ENCODE results near the gene C8A. TPM values are rescaled to one million over a fixed set of nuclear protein-coding genes. Genes with fewer than 3 reads are reported as not detected.

Gene C8A
- total and polyA plus RNA-seq, 2 of the 13 experiments (the other 11 are each of a cell fraction or from before 2014, with no cell fraction given) = 10.5 to 15.0 TPM

DNA sequence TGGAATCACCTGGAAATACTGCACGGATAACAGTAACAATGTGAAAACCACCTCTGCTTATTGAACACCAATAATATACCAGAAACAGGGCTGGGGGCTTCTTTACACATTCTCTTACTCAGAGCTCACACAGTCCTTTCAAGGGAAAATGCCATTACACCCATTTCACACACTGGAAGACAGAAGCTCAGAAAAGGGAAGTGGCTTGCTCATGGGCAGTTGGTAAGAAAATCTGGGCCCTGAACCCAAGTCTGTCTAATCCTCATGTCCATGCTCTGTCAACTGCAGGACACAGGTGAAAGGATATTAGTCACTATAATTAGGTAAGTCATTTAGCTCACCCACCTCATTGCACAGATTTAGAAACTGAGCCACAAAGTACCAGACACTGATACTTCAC lies 18.6 kb downstream of the C8A start:
- no TSS peak for BruUV-seq (replicated peaks)
- Histone ChIP-seq H3K36me3 (replicated peaks in 1 of 2; ENCODE audit: control insufficient read depth in 1 of 2, insufficient read depth in 2 of 2, low read length in 2 of 2) (no peaks in the 10 kb centered on the region; a peak in 2 of 5 replicates), H2AFZ (ENCODE audit: low read length) (no peak overlapping the region), H3K4me2 (ENCODE audit: low read depth, low read length) (no peak overlapping the region), H3K9ac (ENCODE audit: insufficient read depth, low read depth, low read length) (no peak overlapping the region), H3K4me3 (replicated peaks in 1 of 3; ENCODE audit: insufficient read depth in 1 of 3, low read depth in 2 of 3, low read length in 3 of 3) (no peak overlapping the region), H3K4me1 (ENCODE audit: insufficient read depth, low read length) (peaks cover 9% of the 10 kb centered on the region), H3K27me3 (ENCODE audit: control insufficient read depth in 1 of 2, insufficient read depth in 2 of 2, low read length in 2 of 2) (no peaks in the 10 kb centered on the region), H3K79me2 (ENCODE audit: insufficient read depth, low read length) (no peaks in the 10 kb centered on the region), H3K27ac (ENCODE audit: extremely low read length, insufficient read depth, low read length) (no peak overlapping the region), H4K20me1 (ENCODE audit: insufficient read depth, low read length) (no peaks in the 10 kb centered on the region), H3K9me3 (ENCODE audit: low read length) (no peaks in the 10 kb centered on the region)
- DNase-seq (ENCODE audit: low spot score) (no peak), ATAC-seq (no peak), FAIRE-seq (no peak)
- ChIA-PET POLR2A (no interaction called here), CTCF (ENCODE audit: low intra/inter-chr PET ratio, low total read pairs) (no interaction called here)
- intact Hi-C loops (cut with micrococcal nuclease; ENCODE audit: unreplicated experiment) = no loop called here
- WGBS (ENCODE audit: low lambda C conversion rate) = 93% methylated on average over 1 of the region's 1 CpG
- in situ Hi-C loops (cut with HindIII; ENCODE audit: extremely low pct_ligation_motif_present, low pct_unique_long_range_greater_than_20kb) = no loop called here
- TF ChIP-seq, protein P1, sequence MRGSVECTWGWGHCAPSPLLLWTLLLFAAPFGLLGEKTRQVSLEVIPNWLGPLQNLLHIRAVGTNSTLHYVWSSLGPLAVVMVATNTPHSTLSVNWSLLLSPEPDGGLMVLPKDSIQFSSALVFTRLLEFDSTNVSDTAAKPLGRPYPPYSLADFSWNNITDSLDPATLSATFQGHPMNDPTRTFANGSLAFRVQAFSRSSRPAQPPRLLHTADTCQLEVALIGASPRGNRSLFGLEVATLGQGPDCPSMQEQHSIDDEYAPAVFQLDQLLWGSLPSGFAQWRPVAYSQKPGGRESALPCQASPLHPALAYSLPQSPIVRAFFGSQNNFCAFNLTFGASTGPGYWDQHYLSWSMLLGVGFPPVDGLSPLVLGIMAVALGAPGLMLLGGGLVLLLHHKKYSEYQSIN (CRISPR knock-in tag; IDR thresholded peaks at IDR 0.05; ENCODE audit: borderline replicate concordance) = no peak
- TF ChIP-seq, protein P2, sequence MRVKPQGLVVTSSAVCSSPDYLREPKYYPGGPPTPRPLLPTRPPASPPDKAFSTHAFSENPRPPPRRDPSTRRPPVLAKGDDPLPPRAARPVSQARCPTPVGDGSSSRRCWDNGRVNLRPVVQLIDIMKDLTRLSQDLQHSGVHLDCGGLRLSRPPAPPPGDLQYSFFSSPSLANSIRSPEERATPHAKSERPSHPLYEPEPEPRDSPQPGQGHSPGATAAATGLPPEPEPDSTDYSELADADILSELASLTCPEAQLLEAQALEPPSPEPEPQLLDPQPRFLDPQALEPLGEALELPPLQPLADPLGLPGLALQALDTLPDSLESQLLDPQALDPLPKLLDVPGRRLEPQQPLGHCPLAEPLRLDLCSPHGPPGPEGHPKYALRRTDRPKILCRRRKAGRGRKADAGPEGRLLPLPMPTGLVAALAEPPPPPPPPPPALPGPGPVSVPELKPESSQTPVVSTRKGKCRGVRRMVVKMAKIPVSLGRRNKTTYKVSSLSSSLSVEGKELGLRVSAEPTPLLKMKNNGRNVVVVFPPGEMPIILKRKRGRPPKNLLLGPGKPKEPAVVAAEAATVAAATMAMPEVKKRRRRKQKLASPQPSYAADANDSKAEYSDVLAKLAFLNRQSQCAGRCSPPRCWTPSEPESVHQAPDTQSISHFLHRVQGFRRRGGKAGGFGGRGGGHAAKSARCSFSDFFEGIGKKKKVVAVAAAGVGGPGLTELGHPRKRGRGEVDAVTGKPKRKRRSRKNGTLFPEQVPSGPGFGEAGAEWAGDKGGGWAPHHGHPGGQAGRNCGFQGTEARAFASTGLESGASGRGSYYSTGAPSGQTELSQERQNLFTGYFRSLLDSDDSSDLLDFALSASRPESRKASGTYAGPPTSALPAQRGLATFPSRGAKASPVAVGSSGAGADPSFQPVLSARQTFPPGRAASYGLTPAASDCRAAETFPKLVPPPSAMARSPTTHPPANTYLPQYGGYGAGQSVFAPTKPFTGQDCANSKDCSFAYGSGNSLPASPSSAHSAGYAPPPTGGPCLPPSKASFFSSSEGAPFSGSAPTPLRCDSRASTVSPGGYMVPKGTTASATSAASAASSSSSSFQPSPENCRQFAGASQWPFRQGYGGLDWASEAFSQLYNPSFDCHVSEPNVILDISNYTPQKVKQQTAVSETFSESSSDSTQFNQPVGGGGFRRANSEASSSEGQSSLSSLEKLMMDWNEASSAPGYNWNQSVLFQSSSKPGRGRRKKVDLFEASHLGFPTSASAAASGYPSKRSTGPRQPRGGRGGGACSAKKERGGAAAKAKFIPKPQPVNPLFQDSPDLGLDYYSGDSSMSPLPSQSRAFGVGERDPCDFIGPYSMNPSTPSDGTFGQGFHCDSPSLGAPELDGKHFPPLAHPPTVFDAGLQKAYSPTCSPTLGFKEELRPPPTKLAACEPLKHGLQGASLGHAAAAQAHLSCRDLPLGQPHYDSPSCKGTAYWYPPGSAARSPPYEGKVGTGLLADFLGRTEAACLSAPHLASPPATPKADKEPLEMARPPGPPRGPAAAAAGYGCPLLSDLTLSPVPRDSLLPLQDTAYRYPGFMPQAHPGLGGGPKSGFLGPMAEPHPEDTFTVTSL (CRISPR knock-in tag; IDR thresholded peaks at IDR 0.05; ENCODE audit: borderline replicate concordance) = no peak
- TF ChIP-seq ZNF136 (CRISPR knock-in tag; IDR thresholded peaks at IDR 0.05; ENCODE audit: low read depth) = no peak

Data from HepG2 (cell line).